Measurements from ENCODE around the gene ZNF724. TPM values are rescaled to one million over a fixed set of nuclear protein-coding genes. Genes with fewer than 3 reads are reported as not detected.

The ZNF724 gene
- total RNA-seq (2022; extraction: Qiagen RNA extraction; ENCODE audit: low read depth), result 0.50 to 0.90 TPM (median 0.75 TPM) in 5 replicates

DNA sequence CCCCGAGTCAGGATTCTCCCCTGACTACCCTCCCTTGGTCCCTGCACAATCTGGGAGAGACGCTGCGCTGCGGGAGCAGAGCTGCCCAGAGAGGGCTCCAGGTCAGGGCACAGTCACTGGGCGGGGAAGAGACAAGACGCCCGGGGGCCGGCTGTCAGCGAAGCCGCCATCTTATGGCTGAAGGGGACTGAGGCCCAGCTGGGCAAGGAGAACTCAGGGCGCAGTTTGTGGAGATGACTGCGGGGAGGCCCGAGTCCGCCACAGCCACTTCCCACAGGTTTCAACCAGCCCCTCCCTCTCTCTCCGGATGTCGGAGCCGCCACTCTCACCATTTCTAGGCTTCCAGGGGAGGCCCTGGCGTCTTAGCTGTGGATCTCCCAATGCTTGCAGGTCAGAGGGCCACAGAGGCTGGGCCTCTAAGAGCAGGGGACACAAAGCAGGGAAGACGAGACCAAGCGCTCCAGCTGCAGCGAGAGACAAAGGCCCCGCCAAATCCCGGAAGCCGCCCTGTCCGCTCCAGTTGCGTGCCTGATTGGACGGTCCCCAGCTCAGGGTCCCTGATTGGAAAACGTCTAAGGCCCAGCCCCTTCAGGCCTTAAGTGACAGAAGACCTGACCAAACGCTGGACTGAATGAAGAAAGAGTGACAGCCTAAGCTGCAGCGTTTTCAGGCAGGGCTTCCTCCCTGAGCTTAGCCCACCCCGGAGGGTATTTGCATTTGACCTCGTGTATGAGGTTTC, at the start of gene ZNF724:
TSS of gene ZNF724 (minus strand) at position 484 of the 739 bp plus-strand sequence. CDS start at position 332, 152 bp downstream.

Other genes starting within 250 kb of the ZNF724 start
- not detected in 5 replicates for gene ZNF728, start 247.2 kb downstream of the ZNF724 start, total RNA-seq (2022; extraction: Qiagen RNA extraction; ENCODE audit: low read depth)
- not detected in 5 replicates for gene ZNF730, start 133.4 kb downstream of the ZNF724 start, total RNA-seq (2022; extraction: Qiagen RNA extraction; ENCODE audit: low read depth)
- gene ZNF91, start 145.1 kb upstream of the ZNF724 start, total RNA-seq (2022; extraction: Qiagen RNA extraction; ENCODE audit: low read depth), result 0.10 to 0.66 TPM (median 0.31 TPM) in 5 replicates

Measured in A549 treated with GW870086 at 1 μM for 4 hours (cell line).